ENCODE measurements around the gene FAM151A.

DNA sequence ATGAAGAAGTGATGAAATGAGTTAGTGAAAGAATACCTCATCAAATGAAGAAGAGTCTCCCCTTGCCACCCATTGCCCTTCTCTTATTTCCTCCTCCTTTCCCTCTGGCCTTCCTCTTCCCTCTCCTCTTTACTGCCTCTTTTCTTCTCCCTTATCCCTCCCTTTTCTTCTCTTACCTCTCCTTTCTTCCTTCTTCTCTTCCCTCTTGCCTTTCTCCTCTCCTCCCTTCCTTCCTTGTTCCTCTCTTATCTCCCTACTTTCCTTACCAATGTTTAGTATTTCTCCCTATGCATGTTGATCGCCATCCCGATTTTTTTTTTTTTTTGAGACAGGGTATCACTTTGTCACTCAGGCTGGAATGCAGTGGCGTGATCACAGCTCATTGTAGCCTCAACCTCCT lies 27.1 kb upstream of the FAM151A start:
- no peak for TF ChIP-seq MYC (CRISPR knock-in tag; IDR thresholded peaks at IDR 0.05; ENCODE audit: borderline replicate concordance)
- no peak for TF ChIP-seq JUN (CRISPR knock-in tag; IDR thresholded peaks at IDR 0.05)
- no peak for TF ChIP-seq ETV6 (CRISPR knock-in tag; conservative IDR thresholded peaks at IDR 0.05)
- no peak for TF ChIP-seq CBX5 (CRISPR knock-in tag; IDR thresholded peaks at IDR 0.05; ENCODE audit: borderline replicate concordance)
- TF ChIP-seq, protein P1, sequence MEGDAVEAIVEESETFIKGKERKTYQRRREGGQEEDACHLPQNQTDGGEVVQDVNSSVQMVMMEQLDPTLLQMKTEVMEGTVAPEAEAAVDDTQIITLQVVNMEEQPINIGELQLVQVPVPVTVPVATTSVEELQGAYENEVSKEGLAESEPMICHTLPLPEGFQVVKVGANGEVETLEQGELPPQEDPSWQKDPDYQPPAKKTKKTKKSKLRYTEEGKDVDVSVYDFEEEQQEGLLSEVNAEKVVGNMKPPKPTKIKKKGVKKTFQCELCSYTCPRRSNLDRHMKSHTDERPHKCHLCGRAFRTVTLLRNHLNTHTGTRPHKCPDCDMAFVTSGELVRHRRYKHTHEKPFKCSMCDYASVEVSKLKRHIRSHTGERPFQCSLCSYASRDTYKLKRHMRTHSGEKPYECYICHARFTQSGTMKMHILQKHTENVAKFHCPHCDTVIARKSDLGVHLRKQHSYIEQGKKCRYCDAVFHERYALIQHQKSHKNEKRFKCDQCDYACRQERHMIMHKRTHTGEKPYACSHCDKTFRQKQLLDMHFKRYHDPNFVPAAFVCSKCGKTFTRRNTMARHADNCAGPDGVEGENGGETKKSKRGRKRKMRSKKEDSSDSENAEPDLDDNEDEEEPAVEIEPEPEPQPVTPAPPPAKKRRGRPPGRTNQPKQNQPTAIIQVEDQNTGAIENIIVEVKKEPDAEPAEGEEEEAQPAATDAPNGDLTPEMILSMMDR (CRISPR knock-in tag; IDR thresholded peaks at IDR 0.05), result no peak
- TF ChIP-seq ZBTB38 (CRISPR knock-in tag; IDR thresholded peaks at IDR 0.05), result no peak
- no peak for TF ChIP-seq POLR2A (IDR thresholded peaks at IDR 0.05; ENCODE audit: insufficient read depth in 1 of 2, low read depth in 2 of 2, low read length in 2 of 2)
- TF ChIP-seq, protein P2, sequence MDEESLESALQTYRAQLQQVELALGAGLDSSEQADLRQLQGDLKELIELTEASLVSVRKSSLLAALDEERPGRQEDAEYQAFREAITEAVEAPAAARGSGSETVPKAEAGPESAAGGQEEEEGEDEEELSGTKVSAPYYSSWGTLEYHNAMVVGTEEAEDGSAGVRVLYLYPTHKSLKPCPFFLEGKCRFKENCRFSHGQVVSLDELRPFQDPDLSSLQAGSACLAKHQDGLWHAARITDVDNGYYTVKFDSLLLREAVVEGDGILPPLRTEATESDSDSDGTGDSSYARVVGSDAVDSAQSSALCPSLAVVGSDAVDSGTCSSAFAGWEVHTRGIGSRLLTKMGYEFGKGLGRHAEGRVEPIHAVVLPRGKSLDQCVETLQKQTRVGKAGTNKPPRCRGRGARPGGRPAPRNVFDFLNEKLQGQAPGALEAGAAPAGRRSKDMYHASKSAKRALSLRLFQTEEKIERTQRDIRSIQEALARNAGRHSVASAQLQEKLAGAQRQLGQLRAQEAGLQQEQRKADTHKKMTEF (CRISPR knock-in tag; IDR thresholded peaks at IDR 0.05), result no peak
- no peak for TF ChIP-seq PHF8 (CRISPR knock-in tag; IDR thresholded peaks at IDR 0.05)
- no peak for TF ChIP-seq YEATS2 (CRISPR knock-in tag; IDR thresholded peaks at IDR 0.05; ENCODE audit: borderline replicate concordance)
- TF ChIP-seq TBP (CRISPR knock-in tag; IDR thresholded peaks at IDR 0.05), result no peak
- TF ChIP-seq CBFB (CRISPR knock-in tag; IDR thresholded peaks at IDR 0.05), result no peak
- TF ChIP-seq SP2 (CRISPR knock-in tag; IDR thresholded peaks at IDR 0.05), result no peak

Measured in HepG2 (cell line).